ENCODE measurements around the gene HYI. TPM values are rescaled to one million over a fixed set of nuclear protein-coding genes. Genes with fewer than 3 reads are reported as not detected.

HYI gene
- total RNA-seq, 1 experiment from 2014 or later: 34.5 TPM

GRCh38 chr1:43441166-43441893, 12.4 kb downstream of the HYI start:
- ChIA-PET POLR2A (no interaction called here), CTCF (interaction anchor here (0.5 kb wide), 1 partner anchor 1128 kb away, joined by 3 read pairs; no protein-coding TSS in a partner anchor)
- Mint-ChIP-seq H3K4me1 (ENCODE audit: low read depth, unreplicated experiment) (peaks cover 9% of the 10 kb centered on the region), H3K27ac (ENCODE audit: unreplicated experiment) (no peak overlapping the region), H3K27me3 (ENCODE audit: insufficient read depth, unreplicated experiment) (no peaks in the 10 kb centered on the region), H3K4me3 (ENCODE audit: unreplicated experiment) (no peak overlapping the region), H3K9me3 (ENCODE audit: unreplicated experiment) (no peaks in the 10 kb centered on the region), H3K36me3 (ENCODE audit: insufficient read depth, unreplicated experiment) (no peaks in the 10 kb centered on the region)
- no peak for DNase-seq
- Histone ChIP-seq H3K36me3 (ENCODE audit: control insufficient read depth, insufficient read depth, low read length) (no peaks in the 10 kb centered on the region), H3K27me3 (replicated peaks; ENCODE audit: control insufficient read depth, insufficient read depth, low read length) (no peaks in the 10 kb centered on the region), H3K9me3 (no peaks in the 10 kb centered on the region), H3K4me1 (no peaks in the 10 kb centered on the region), H3K4me3 (ENCODE audit: low read depth, low read length) (no peak overlapping the region)
- BruUV-seq (replicated peaks): no TSS peak
- intact Hi-C loops (cut with micrococcal nuclease; ENCODE audit: unreplicated experiment): no loop called here
- no peak for TF ChIP-seq CTCF (IDR thresholded peaks at IDR 0.05; ENCODE audit: insufficient read depth in 1 of 2, low read depth in 1 of 2, low read length in 1 of 2, severe bottlenecking in 1 of 2, unreplicated experiment in 1 of 2)

DNA sequence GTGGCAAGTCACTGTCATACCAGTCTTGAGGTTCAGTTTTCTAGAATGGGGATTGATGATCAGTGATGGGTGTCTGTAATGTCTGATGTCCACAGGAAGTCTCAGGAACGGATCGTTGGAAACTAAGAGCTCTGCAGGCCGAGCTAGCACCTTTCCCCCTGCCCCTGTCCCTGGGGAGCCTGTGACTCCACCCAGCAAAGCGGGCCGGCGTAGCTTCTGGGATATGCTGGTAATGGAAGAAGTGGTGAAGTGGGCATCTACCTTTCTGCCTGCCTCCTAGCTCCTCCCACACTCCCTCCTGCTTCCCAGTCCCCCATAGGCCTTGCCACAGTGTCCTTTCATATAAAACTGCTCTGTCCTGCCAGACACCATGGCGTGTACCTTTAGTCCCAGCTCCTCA, 13.4 kb downstream of the HYI start:
- no peaks in the 10 kb centered on the region for H3K36me3 Mint-ChIP-seq (ENCODE audit: insufficient read depth, unreplicated experiment)
- no TSS peak for BruUV-seq (replicated peaks)
- no peaks in the 10 kb centered on the region for H3K4me1 ChIP-seq
- no peaks in the 10 kb centered on the region for H3K9me3 ChIP-seq
- no peak overlapping the region for H3K4me3 Mint-ChIP-seq (ENCODE audit: unreplicated experiment)
- H3K4me1 Mint-ChIP-seq (ENCODE audit: low read depth, unreplicated experiment): peaks cover 9% of the 10 kb centered on the region
- intact Hi-C loops (cut with micrococcal nuclease; ENCODE audit: unreplicated experiment): no loop called here
- POLR2A ChIA-PET: no interaction called here
- no peaks in the 10 kb centered on the region for H3K27me3 ChIP-seq (replicated peaks; ENCODE audit: control insufficient read depth, insufficient read depth, low read length)
- H3K27me3 Mint-ChIP-seq (ENCODE audit: insufficient read depth, unreplicated experiment): no peaks in the 10 kb centered on the region
- no peaks in the 10 kb centered on the region for H3K9me3 Mint-ChIP-seq (ENCODE audit: unreplicated experiment)
- H3K36me3 ChIP-seq (ENCODE audit: control insufficient read depth, insufficient read depth, low read length): no peaks in the 10 kb centered on the region
- CTCF ChIA-PET: interaction anchor here (0.7 kb wide), 1 partner anchor 652 kb away, joined by 3 read pairs; no protein-coding TSS in a partner anchor
- H3K4me3 ChIP-seq (ENCODE audit: low read depth, low read length): no peak overlapping the region
- no peak overlapping the region for H3K27ac Mint-ChIP-seq (ENCODE audit: unreplicated experiment)
- no peak for TF ChIP-seq CTCF (IDR thresholded peaks at IDR 0.05; ENCODE audit: insufficient read depth in 1 of 2, low read depth in 1 of 2, low read length in 1 of 2, severe bottlenecking in 1 of 2, unreplicated experiment in 1 of 2)
- DNase-seq: no peak

- Mint-ChIP-seq H3K27me3 (ENCODE audit: insufficient read depth, unreplicated experiment) (no peaks in the 10 kb centered on the region), H3K4me3 (ENCODE audit: unreplicated experiment) (no peak overlapping the region), H3K9me3 (ENCODE audit: unreplicated experiment) (no peaks in the 10 kb centered on the region), H3K4me1 (ENCODE audit: low read depth, unreplicated experiment) (peaks cover 5% of the 10 kb centered on the region), H3K27ac (ENCODE audit: unreplicated experiment) (no peak overlapping the region), H3K36me3 (ENCODE audit: insufficient read depth, unreplicated experiment) (no peaks in the 10 kb centered on the region)
- Histone ChIP-seq H3K9me3 (no peaks in the 10 kb centered on the region), H3K27me3 (replicated peaks; ENCODE audit: control insufficient read depth, insufficient read depth, low read length) (no peaks in the 10 kb centered on the region), H3K36me3 (ENCODE audit: control insufficient read depth, insufficient read depth, low read length) (no peaks in the 10 kb centered on the region), H3K4me1 (no peaks in the 10 kb centered on the region), H3K4me3 (ENCODE audit: low read depth, low read length) (no peak overlapping the region)
- BruUV-seq (replicated peaks): no TSS peak
- CTCF ChIA-PET: no interaction called here
- POLR2A ChIA-PET: no interaction called here
- no peak for DNase-seq
- intact Hi-C loops (cut with micrococcal nuclease; ENCODE audit: unreplicated experiment): no loop called here
- no peak for TF ChIP-seq CTCF (IDR thresholded peaks at IDR 0.05; ENCODE audit: insufficient read depth in 1 of 2, low read depth in 1 of 2, low read length in 1 of 2, severe bottlenecking in 1 of 2, unreplicated experiment in 1 of 2)
Measured at GRCh38 chr1:43439781-43440180, 13.9 kb downstream of the HYI start.
